Measurements from ENCODE around the gene RALGAPA2. TPM values are rescaled to one million over a fixed set of nuclear protein-coding genes. Genes with fewer than 3 reads are reported as not detected.

Gene RALGAPA2
- total RNA-seq, 1 experiment from 2014 or later = 18.2 TPM

- TF ChIP-seq USF1 (CRISPR knock-in tag; IDR thresholded peaks at IDR 0.05) (no peak), ZNF121 (CRISPR knock-in tag; IDR thresholded peaks at IDR 0.05) (no peak), ZNF512 (CRISPR knock-in tag; IDR thresholded peaks at IDR 0.05; ENCODE audit: borderline replicate concordance) (no peak), SOX15 (CRISPR knock-in tag; IDR thresholded peaks at IDR 0.05) (no peak), ZNF396 (CRISPR knock-in tag; IDR thresholded peaks at IDR 0.05; ENCODE audit: borderline replicate concordance) (no peak)
Measured at GRCh38 chr20:20612251-20612650, 100.2 kb downstream of the RALGAPA2 start (continued).

- Mint-ChIP-seq H3K27me3 (ENCODE audit: low read depth) (no peaks in the 10 kb centered on the region), H3K4me1 (no peaks in the 10 kb centered on the region), H3K36me3 (peaks cover 5% of the 10 kb centered on the region), H3K4me3 (no peak overlapping the region), H3K9me3 (no peaks in the 10 kb centered on the region), H3K27ac (no peak overlapping the region)
- no peak for DNase-seq (ENCODE audit: low spot score)
- TF ChIP-seq RELA (CRISPR knock-in tag; IDR thresholded peaks at IDR 0.05; ENCODE audit: borderline replicate concordance) (no peak), MYBL2 (CRISPR knock-in tag; IDR thresholded peaks at IDR 0.05) (no peak), E2F4 (CRISPR knock-in tag; IDR thresholded peaks at IDR 0.05; ENCODE audit: borderline replicate concordance, low read depth) (no peak), ZBTB43 (CRISPR knock-in tag; IDR thresholded peaks at IDR 0.05) (no peak), IRF2 (CRISPR knock-in tag; IDR thresholded peaks at IDR 0.05; ENCODE audit: borderline replicate concordance, low read depth) (no peak), GTF2I (CRISPR knock-in tag; conservative IDR thresholded peaks at IDR 0.05) (no peak), ATF1 (CRISPR knock-in tag; IDR thresholded peaks at IDR 0.05) (no peak)
- ChIA-PET POLR2A (no interaction called here), CTCF (no interaction called here)
- ATAC-seq = no peak
Measured at GRCh38 chr20:20611167-20611566, 101.3 kb downstream of the RALGAPA2 start.

GRCh38 chr20:20609522-20609921, 102.9 kb downstream of the RALGAPA2 start:
- H3K9me3 Mint-ChIP-seq = no peaks in the 10 kb centered on the region
- POLR2A ChIA-PET = no interaction called here
- H3K4me1 Mint-ChIP-seq = no peaks in the 10 kb centered on the region
- no peaks in the 10 kb centered on the region for H3K27me3 Mint-ChIP-seq (ENCODE audit: low read depth)
- DNase-seq (ENCODE audit: low spot score) (no peak), ATAC-seq (no peak)
- H3K27ac Mint-ChIP-seq = no peak overlapping the region
- CTCF ChIA-PET = interaction anchor here (2.7 kb wide), 1 partner anchor 16 kb away, joined by 9 read pairs; no protein-coding TSS in a partner anchor
- H3K36me3 Mint-ChIP-seq = peaks cover 6% of the 10 kb centered on the region; the same call in 1 of the 2 replicates
- no peak overlapping the region for H3K4me3 Mint-ChIP-seq
- TF ChIP-seq JAZF1 (CRISPR knock-in tag; IDR thresholded peaks at IDR 0.05) (no peak), CTCF (IDR thresholded peaks at IDR 0.05) (no peak), ZNF317 (CRISPR knock-in tag; IDR thresholded peaks at IDR 0.05; ENCODE audit: borderline replicate concordance, low read depth) (no peak), ZNF281 (CRISPR knock-in tag; IDR thresholded peaks at IDR 0.05) (no peak), ZNF396 (CRISPR knock-in tag; IDR thresholded peaks at IDR 0.05; ENCODE audit: borderline replicate concordance) (no peak), CBFB (CRISPR knock-in tag; IDR thresholded peaks at IDR 0.05; ENCODE audit: low read depth) (no peak), USF1 (CRISPR knock-in tag; IDR thresholded peaks at IDR 0.05) (no peak), IRF1 (CRISPR knock-in tag; IDR thresholded peaks at IDR 0.05) (no peak), TCF7 (CRISPR knock-in tag; IDR thresholded peaks at IDR 0.05; ENCODE audit: low read depth) (no peak), ZNF232 (CRISPR knock-in tag; IDR thresholded peaks at IDR 0.05) (no peak), E2F5 (CRISPR knock-in tag; IDR thresholded peaks at IDR 0.05) (no peak), TEAD4 (CRISPR knock-in tag; IDR thresholded peaks at IDR 0.05) (no peak)
